Mesothelial cell of epicardium (in vitro differentiated cells): ENCODE results near the gene DYNLT5. TPM values are rescaled to one million over a fixed set of nuclear protein-coding genes. Genes with fewer than 3 reads are reported as not detected.
"Not testable (repeated sequence)": the region's sequence is repeated elsewhere in the genome, so short reads cannot be mapped to it uniquely, and the experiment has no call there.

Experiments
- DNase-seq, 2 experiments: peaks; one replicate each; pipeline ENCODE4 v3.0.0; 2021; ENCODE audit warnings: low spot score in 2 of 2; ENCODE audit not compliant: unreplicated experiment in 2 of 2
- H3K27ac Mint-ChIP-seq: 2 replicates; pipeline ENCODE4 v1.8.0; 2021; ENCODE audit warnings: mixed read lengths
- H3K27me3 Mint-ChIP-seq: 2 replicates; pipeline ENCODE4 v1.8.0; 2021; ENCODE audit warnings: low read depth, mixed read lengths
- H3K36me3 Mint-ChIP-seq: 2 replicates; pipeline ENCODE4 v1.8.0; 2021; ENCODE audit warnings: mixed read lengths
- H3K4me1 Mint-ChIP-seq: 2 replicates; pipeline ENCODE4 v1.8.0; 2021; ENCODE audit warnings: mixed read lengths
- H3K4me3 Mint-ChIP-seq: 2 replicates; pipeline ENCODE4 v1.8.0; 2021; ENCODE audit warnings: mild to moderate bottlenecking, moderate library complexity, mixed read lengths
- H3K9me3 Mint-ChIP-seq: 2 replicates; pipeline ENCODE4 v1.8.0; 2021; ENCODE audit warnings: mixed read lengths
- CTCF ChIP-seq: fragments of 200-600 bp; sonication (generic); IDR thresholded peaks from one replicate; pipeline ENCODE4 v1.5.0; 2021; ENCODE audit warnings: antibody characterized with exemption; ENCODE audit not compliant: unreplicated experiment
- total RNA-seq: library from RNA; stranded (reverse); gene quantifications from 3 replicates; pipeline ENCODE4 v1.2.1, GENCODE V29; 2021

DYNLT5 gene
- total RNA-seq, 1 donor from 2014 or later, result 0.67 TPM

GRCh38 chr1:66791621-66792610 is 39.7 kb downstream of the DYNLT5 start:
- Mint-ChIP-seq H3K4me3 (no peak overlapping the region), H3K9me3 (no peaks in the 10 kb centered on the region), H3K27me3 (peaks cover 2% of the 10 kb centered on the region), H3K4me1 (no peaks in the 10 kb centered on the region), H3K36me3 (no peaks in the 10 kb centered on the region), H3K27ac (no peak overlapping the region)
- DNase-seq, result no peak
- TF ChIP-seq CTCF, result no peak

DNA sequence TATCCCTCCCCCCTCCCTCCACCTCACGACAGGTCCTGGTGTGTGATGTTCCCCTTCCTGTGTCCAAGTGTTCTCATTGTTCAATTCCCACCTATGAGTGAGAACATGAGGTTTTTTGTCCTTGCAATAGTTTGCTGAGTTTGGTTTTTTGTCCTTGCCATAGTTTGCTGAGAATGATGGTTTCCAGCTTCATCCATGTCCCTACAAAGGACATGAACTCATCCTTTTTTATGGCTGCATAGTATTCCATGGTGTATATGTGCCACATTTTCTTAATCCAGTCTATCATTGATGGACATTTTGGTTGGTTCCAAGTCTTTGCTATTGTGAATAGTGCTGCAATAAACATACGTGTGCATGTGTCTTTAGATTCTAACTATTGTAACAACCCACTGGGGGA is 43.6 kb downstream of the DYNLT5 start:
- H3K4me1 Mint-ChIP-seq, H3K27me3 Mint-ChIP-seq, H3K4me3 Mint-ChIP-seq, H3K27ac Mint-ChIP-seq, H3K36me3 Mint-ChIP-seq, H3K9me3 Mint-ChIP-seq, DNase-seq: not testable (repeated sequence)

- Mint-ChIP-seq H3K9me3 (no peaks in the 10 kb centered on the region), H3K36me3 (no peaks in the 10 kb centered on the region), H3K4me3 (no peak overlapping the region), H3K27ac (no peak overlapping the region), H3K27me3 (peaks cover 7% of the 10 kb centered on the region), H3K4me1 (no peaks in the 10 kb centered on the region)
- no peak for TF ChIP-seq CTCF
- DNase-seq, result no peak
These were observed 57.0 kb downstream of the DYNLT5 start for GRCh38 chr1:66809245-66809644.

- Mint-ChIP-seq H3K4me3 (no peak overlapping the region), H3K27ac (no peak overlapping the region), H3K4me1 (no peaks in the 10 kb centered on the region), H3K27me3 (peaks cover 5% of the 10 kb centered on the region), H3K36me3 (no peaks in the 10 kb centered on the region), H3K9me3 (no peaks in the 10 kb centered on the region)
- no peak for DNase-seq
- TF ChIP-seq CTCF, result no peak
These were observed 57.6 kb downstream of the DYNLT5 start for GRCh38 chr1:66809736-66810326.

- Mint-ChIP-seq H3K9me3 (peaks cover 9% of the 10 kb centered on the region), H3K4me1 (no peaks in the 10 kb centered on the region), H3K27ac (no peak overlapping the region)
These were observed 72.5 kb downstream of the DYNLT5 start for GRCh38 chr1:66824771-66825170.

More at GRCh38 chr1:66824771-66825170, 72.5 kb downstream of the DYNLT5 start:
- no peak for TF ChIP-seq CTCF
- H3K27me3 Mint-ChIP-seq, result no peaks in the 10 kb centered on the region
- DNase-seq, result no peak
- H3K36me3 Mint-ChIP-seq, result peaks cover 5% of the 10 kb centered on the region
- no peak overlapping the region for H3K4me3 Mint-ChIP-seq

Other genes starting within 250 kb of the DYNLT5 start
- 8.6 to 11.9 TPM (median 9.8 TPM) in 3 replicates for gene SGIP1, start 218.3 kb upstream of the DYNLT5 start, total RNA-seq
- gene INSL5, start 48.8 kb downstream of the DYNLT5 start, total RNA-seq, result not detected in 3 replicates
- gene DNAI4, start 172.4 kb downstream of the DYNLT5 start, total RNA-seq, result 8.9 to 12.8 TPM (median 9.3 TPM) in 3 replicates
- 34.3 to 39.9 TPM (median 36.5 TPM) in 3 replicates for gene MIER1, start 172.5 kb downstream of the DYNLT5 start, total RNA-seq